GM23338 (cell line): ENCODE measurements around the gene IL4I1. TPM values are rescaled to one million over a fixed set of nuclear protein-coding genes. Genes with fewer than 3 reads are reported as not detected.

Experiments
- ATAC-seq: fragments of 200-7000 bp; cut with Tn5 transposase; 3 replicates; pipeline ENCODE4 v1.9.1; 2020
- DNase-seq: peaks from one replicate; pipeline ENCODE4 v3.0.0-alpha.2; 2015; ENCODE audit warnings: low spot score
- H2AFZ ChIP-seq: fragments of 200-600 bp; sonication (generic); 2 replicates; pipeline ENCODE4 v1.8.0; 2016; ENCODE audit warnings: antibody characterized with exemption, mild to moderate bottlenecking, moderate library complexity
- H3F3A ChIP-seq: fragments of 200-600 bp; sonication (generic); replicated peaks from 2 replicates; pipeline ENCODE4 v1.8.0; 2017; ENCODE audit warnings: antibody characterized with exemption, mixed run types, low read depth
- H3K27ac ChIP-seq: fragments of 200-600 bp; sonication (generic); 2 replicates; pipeline ENCODE4 v1.6.1; 2016; ENCODE audit warnings: low read depth
- H3K27me3 ChIP-seq: fragments of 200-600 bp; sonication (generic); 2 replicates; pipeline ENCODE4 v1.8.0; 2016; ENCODE audit warnings: mild to moderate bottlenecking, mixed run types, moderate library complexity; ENCODE audit not compliant: insufficient read depth
- H3K36me3 ChIP-seq: fragments of 200-600 bp; sonication (generic); 2 replicates; pipeline ENCODE4 v1.8.0; 2016; ENCODE audit warnings: mild to moderate bottlenecking; ENCODE audit not compliant: insufficient read depth
- H3K4me1 ChIP-seq: fragments of 200-600 bp; sonication (generic); 2 replicates; pipeline ENCODE4 v1.8.0; 2016; ENCODE audit warnings: mild to moderate bottlenecking, moderate library complexity; ENCODE audit not compliant: insufficient read depth
- H3K4me2 ChIP-seq: fragments of 200-600 bp; sonication (generic); 2 replicates; pipeline ENCODE4 v1.7.1; 2017; ENCODE audit warnings: mixed run types
- H3K4me3 ChIP-seq: fragments of 200-600 bp; sonication (generic); 2 replicates; pipeline ENCODE4 v1.6.1; 2016; ENCODE audit warnings: mixed run types
- H3K79me2 ChIP-seq: fragments of 200-600 bp; sonication (generic); replicated peaks from 2 replicates; pipeline ENCODE4 v1.8.0; 2017; ENCODE audit warnings: mild to moderate bottlenecking; ENCODE audit not compliant: insufficient read depth
- H3K9me2 ChIP-seq: fragments of 200-600 bp; sonication (generic); 2 replicates; pipeline ENCODE4 v1.8.0; 2017; ENCODE audit not compliant: insufficient read depth
- H4K20me1 ChIP-seq: fragments of 200-600 bp; sonication (generic); replicated peaks from 2 replicates; pipeline ENCODE4 v1.8.0; 2017; ENCODE audit warnings: mild to moderate bottlenecking; ENCODE audit not compliant: insufficient read depth
- H3K27ac Mint-ChIP-seq: 2 replicates; pipeline ENCODE4 v1.8.0; 2020; ENCODE audit warnings: inconsistent platforms, mild to moderate bottlenecking, moderate library complexity, mixed read lengths
- H3K27me3 Mint-ChIP-seq: 3 replicates; pipeline ENCODE4 v1.8.0; 2022; ENCODE audit warnings: low read depth, mild to moderate bottlenecking, moderate library complexity, mixed read lengths, inconsistent platforms; ENCODE audit not compliant: insufficient read depth, poor library complexity
- H3K36me3 Mint-ChIP-seq: 3 replicates; pipeline ENCODE4 v1.8.0; 2021; ENCODE audit warnings: low read depth, mild to moderate bottlenecking, inconsistent platforms, moderate library complexity, mixed read lengths
- H3K4me1 Mint-ChIP-seq: 3 replicates; pipeline ENCODE4 v1.8.0; 2020; ENCODE audit warnings: mild to moderate bottlenecking, inconsistent platforms, mixed read lengths
- H3K4me3 Mint-ChIP-seq: 3 replicates; pipeline ENCODE4 v1.8.0; 2021; ENCODE audit warnings: moderate library complexity, mild to moderate bottlenecking, inconsistent platforms, mixed read lengths
- H3K9me3 Mint-ChIP-seq: 3 replicates; pipeline ENCODE4 v1.8.0; 2020; ENCODE audit warnings: moderate library complexity, mild to moderate bottlenecking, inconsistent platforms, mixed read lengths
- CREB1 ChIP-seq: fragments of 250-450 bp; sonication (Bioruptor Pico); IDR thresholded peaks from 2 replicates; pipeline ENCODE4 v1.5.0; 2020; ENCODE audit warnings: low read depth, mild to moderate bottlenecking, moderate library complexity
- EZH2phosphoT487 ChIP-seq: fragments of 200-600 bp; sonication (generic); IDR thresholded peaks from one replicate; pipeline ENCODE4 v1.8.1; 2018; ENCODE audit warnings: antibody characterized with exemption; ENCODE audit not compliant: unreplicated experiment
- JUNB ChIP-seq: IDR thresholded peaks from one replicate; pipeline ENCODE4 v1.6.1; 2016; ENCODE audit warnings: antibody characterized with exemption; ENCODE audit not compliant: unreplicated experiment
- POLR2AphosphoS5 ChIP-seq: IDR thresholded peaks from 2 replicates; pipeline ENCODE4 v1.6.1; 2016; ENCODE audit warnings: antibody characterized with exemption, low read depth
- ZNF114 ChIP-seq: fragments of 250-450 bp; sonication (Bioruptor Pico); IDR thresholded peaks from 2 replicates; pipeline ENCODE4 v1.5.0; 2020; ENCODE audit warnings: mild to moderate bottlenecking, moderate library complexity
- ZNF331 ChIP-seq: fragments of 250-450 bp; sonication (Bioruptor Pico); IDR thresholded peaks from 2 replicates; pipeline ENCODE4 v1.5.0; 2020; ENCODE audit warnings: low read depth, mild to moderate bottlenecking, moderate library complexity
- polyA plus RNA-seq: library from polyadenylated mRNA; unstranded; fragments of >200 nt; fragmentation: Nextera tagmentation; extraction: Ambion mirVana; gene quantifications from 2 replicates; pipeline ENCODE4 v1.2.1, GENCODE V29; 2016
- total RNA-seq: library from RNA; depleted of rRNA; stranded (reverse); fragments of >200 nt; shearing (Covaris generic); gene quantifications from 2 replicates; pipeline ENCODE4 v1.2.3, GENCODE V29; 2014
- TF ChIP-seq, protein P1 (sequence below): fragments of 250-450 bp; sonication (Bioruptor Pico); IDR thresholded peaks from 2 replicates; pipeline ENCODE4 v1.5.0; 2020; ENCODE audit warnings: mild to moderate bottlenecking, moderate library complexity
- TF ChIP-seq, protein P2 (sequence below), 2 experiments: fragments of 200-600 bp in 1 of 2; sonication (generic) in 1 of 2; conservative IDR thresholded peaks; 2 replicates each; pipeline versions ENCODE4 v1.5.1 to v1.6.1; 2016 to 2017; ENCODE audit warnings: antibody characterized with exemption in 2 of 2, low read depth in 2 of 2, mild to moderate bottlenecking in 2 of 2, moderate library complexity in 1 of 2
- TF ChIP-seq, protein P3 (sequence below): IDR thresholded peaks from 2 replicates; pipeline ENCODE4 v1.6.1; 2016; ENCODE audit warnings: antibody characterized with exemption

The IL4I1 gene
- total and polyA plus RNA-seq, 2 experiments from 2014 or later, result 0.60 to 0.69 TPM

DNA sequence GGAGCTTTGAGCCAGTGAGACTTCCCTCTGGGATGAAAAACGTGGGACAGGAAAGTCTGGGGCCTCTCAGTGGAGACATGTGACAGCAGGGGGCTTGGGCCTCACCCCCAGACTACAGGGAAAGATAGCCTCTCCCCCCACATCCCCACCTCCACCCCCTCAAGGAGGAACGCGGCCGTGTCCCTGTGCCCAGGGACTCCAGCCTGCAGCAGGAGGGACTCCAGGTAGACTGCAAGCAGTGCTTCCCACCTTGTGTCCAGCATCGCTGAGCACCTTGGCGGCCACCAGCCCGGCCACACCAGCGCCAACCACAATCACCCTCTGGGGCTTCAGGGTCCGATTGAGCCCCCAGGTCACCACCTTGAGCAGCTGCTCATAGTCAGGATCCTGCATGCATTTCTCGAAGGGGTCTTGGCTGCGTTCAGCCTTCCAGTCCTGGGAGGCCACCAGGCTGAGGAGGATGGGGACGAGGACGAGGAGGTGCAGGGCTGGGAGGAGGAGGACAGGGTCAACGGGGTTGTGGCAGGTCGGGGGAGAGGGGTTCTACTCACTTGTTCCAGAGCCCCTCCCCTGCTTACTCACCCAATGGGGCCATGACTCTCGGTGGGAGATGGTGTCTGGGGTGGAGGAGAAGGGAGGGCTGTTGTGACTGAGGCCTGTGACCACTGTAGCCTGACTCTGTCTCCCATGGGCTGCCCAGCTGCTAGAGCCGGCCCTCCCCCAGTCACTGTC, 955 bp downstream of the IL4I1 start:
- H3K4me3 ChIP-seq, result no peak overlapping the region
- DNase-seq, result no peak
- H3K4me1 Mint-ChIP-seq, result peaks cover 17% of the 10 kb centered on the region
- no peaks in the 10 kb centered on the region for H3K27me3 ChIP-seq
- H3K9me3 Mint-ChIP-seq, result no peaks in the 10 kb centered on the region; the same call in 2 of the 3 replicates
- no peak for ATAC-seq
- H3K79me2 ChIP-seq, result no peaks in the 10 kb centered on the region
- peaks cover 9% of the 10 kb centered on the region; the same call in 1 of the 2 replicates for H3K4me1 ChIP-seq
- TF ChIP-seq EZH2phosphoT487 (no peak), ZNF114 (CRISPR knock-in tag) (no peak), CREB1 (CRISPR knock-in tag) (no peak), ZNF331 (no peak), JUNB (no peak), POLR2AphosphoS5 (no peak)
- TF ChIP-seq, protein P1, sequence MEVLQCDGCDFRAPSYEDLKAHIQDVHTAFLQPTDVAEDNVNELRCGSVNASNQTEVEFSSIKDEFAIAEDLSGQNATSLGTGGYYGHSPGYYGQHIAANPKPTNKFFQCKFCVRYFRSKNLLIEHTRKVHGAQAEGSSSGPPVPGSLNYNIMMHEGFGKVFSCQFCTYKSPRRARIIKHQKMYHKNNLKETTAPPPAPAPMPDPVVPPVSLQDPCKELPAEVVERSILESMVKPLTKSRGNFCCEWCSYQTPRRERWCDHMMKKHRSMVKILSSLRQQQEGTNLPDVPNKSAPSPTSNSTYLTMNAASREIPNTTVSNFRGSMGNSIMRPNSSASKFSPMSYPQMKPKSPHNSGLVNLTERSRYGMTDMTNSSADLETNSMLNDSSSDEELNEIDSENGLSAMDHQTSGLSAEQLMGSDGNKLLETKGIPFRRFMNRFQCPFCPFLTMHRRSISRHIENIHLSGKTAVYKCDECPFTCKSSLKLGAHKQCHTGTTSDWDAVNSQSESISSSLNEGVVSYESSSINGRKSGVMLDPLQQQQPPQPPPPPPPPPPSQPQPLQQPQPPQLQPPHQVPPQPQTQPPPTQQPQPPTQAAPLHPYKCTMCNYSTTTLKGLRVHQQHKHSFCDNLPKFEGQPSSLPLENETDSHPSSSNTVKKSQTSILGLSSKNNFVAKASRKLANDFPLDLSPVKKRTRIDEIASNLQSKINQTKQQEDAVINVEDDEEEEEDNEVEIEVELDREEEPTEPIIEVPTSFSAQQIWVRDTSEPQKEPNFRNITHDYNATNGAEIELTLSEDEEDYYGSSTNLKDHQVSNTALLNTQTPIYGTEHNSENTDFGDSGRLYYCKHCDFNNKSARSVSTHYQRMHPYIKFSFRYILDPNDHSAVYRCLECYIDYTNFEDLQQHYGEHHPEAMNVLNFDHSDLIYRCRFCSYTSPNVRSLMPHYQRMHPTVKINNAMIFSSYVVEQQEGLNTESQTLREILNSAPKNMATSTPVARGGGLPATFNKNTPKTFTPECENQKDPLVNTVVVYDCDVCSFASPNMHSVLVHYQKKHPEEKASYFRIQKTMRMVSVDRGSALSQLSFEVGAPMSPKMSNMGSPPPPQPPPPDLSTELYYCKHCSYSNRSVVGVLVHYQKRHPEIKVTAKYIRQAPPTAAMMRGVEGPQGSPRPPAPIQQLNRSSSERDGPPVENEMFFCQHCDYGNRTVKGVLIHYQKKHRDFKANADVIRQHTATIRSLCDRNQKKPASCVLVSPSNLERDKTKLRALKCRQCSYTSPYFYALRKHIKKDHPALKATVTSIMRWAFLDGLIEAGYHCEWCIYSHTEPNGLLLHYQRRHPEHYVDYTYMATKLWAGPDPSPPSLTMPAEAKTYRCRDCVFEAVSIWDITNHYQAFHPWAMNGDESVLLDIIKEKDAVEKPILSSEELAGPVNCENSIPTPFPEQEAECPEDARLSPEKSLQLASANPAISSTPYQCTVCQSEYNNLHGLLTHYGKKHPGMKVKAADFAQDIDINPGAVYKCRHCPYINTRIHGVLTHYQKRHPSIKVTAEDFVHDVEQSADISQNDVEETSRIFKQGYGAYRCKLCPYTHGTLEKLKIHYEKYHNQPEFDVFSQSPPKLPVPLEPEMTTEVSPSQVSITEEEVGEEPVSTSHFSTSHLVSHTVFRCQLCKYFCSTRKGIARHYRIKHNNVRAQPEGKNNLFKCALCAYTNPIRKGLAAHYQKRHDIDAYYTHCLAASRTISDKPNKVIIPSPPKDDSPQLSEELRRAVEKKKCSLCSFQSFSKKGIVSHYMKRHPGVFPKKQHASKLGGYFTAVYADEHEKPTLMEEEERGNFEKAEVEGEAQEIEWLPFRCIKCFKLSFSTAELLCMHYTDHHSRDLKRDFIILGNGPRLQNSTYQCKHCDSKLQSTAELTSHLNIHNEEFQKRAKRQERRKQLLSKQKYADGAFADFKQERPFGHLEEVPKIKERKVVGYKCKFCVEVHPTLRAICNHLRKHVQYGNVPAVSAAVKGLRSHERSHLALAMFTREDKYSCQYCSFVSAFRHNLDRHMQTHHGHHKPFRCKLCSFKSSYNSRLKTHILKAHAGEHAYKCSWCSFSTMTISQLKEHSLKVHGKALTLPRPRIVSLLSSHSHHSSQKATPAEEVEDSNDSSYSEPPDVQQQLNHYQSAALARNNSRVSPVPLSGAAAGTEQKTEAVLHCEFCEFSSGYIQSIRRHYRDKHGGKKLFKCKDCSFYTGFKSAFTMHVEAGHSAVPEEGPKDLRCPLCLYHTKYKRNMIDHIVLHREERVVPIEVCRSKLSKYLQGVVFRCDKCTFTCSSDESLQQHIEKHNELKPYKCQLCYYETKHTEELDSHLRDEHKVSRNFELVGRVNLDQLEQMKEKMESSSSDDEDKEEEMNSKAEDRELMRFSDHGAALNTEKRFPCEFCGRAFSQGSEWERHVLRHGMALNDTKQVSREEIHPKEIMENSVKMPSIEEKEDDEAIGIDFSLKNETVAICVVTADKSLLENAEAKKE (CRISPR knock-in tag), result no peak
- TF ChIP-seq, protein P2, sequence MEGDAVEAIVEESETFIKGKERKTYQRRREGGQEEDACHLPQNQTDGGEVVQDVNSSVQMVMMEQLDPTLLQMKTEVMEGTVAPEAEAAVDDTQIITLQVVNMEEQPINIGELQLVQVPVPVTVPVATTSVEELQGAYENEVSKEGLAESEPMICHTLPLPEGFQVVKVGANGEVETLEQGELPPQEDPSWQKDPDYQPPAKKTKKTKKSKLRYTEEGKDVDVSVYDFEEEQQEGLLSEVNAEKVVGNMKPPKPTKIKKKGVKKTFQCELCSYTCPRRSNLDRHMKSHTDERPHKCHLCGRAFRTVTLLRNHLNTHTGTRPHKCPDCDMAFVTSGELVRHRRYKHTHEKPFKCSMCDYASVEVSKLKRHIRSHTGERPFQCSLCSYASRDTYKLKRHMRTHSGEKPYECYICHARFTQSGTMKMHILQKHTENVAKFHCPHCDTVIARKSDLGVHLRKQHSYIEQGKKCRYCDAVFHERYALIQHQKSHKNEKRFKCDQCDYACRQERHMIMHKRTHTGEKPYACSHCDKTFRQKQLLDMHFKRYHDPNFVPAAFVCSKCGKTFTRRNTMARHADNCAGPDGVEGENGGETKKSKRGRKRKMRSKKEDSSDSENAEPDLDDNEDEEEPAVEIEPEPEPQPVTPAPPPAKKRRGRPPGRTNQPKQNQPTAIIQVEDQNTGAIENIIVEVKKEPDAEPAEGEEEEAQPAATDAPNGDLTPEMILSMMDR (conservative IDR thresholded peaks at IDR 0.05; ENCODE audit: low read depth in 2 of 2), result no peak
- TF ChIP-seq, protein P3, sequence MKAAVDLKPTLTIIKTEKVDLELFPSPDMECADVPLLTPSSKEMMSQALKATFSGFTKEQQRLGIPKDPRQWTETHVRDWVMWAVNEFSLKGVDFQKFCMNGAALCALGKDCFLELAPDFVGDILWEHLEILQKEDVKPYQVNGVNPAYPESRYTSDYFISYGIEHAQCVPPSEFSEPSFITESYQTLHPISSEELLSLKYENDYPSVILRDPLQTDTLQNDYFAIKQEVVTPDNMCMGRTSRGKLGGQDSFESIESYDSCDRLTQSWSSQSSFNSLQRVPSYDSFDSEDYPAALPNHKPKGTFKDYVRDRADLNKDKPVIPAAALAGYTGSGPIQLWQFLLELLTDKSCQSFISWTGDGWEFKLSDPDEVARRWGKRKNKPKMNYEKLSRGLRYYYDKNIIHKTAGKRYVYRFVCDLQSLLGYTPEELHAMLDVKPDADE, result no peak
- no peaks in the 10 kb centered on the region for H3K36me3 ChIP-seq
- no peaks in the 10 kb centered on the region for H4K20me1 ChIP-seq
- no peaks in the 10 kb centered on the region for H3K9me2 ChIP-seq
- H3K36me3 Mint-ChIP-seq, result no peaks in the 10 kb centered on the region
- H3F3A ChIP-seq, result peaks cover 6% of the 10 kb centered on the region; the same call in 1 of the 2 replicates
- H3K4me2 ChIP-seq, result no peak overlapping the region
- no peak overlapping the region for H3K27ac Mint-ChIP-seq
- H3K27me3 Mint-ChIP-seq, result peaks cover 18% of the 10 kb centered on the region
- no peak overlapping the region for H2AFZ ChIP-seq
- no peak overlapping the region for H3K27ac ChIP-seq
- no peak overlapping the region for H3K4me3 Mint-ChIP-seq
